ENCODE data around the gene CSTPP1.
A peak's percentile ranks its signal among the peaks of the same experiment; 100 is the strongest.

Gene CSTPP1

DNA sequence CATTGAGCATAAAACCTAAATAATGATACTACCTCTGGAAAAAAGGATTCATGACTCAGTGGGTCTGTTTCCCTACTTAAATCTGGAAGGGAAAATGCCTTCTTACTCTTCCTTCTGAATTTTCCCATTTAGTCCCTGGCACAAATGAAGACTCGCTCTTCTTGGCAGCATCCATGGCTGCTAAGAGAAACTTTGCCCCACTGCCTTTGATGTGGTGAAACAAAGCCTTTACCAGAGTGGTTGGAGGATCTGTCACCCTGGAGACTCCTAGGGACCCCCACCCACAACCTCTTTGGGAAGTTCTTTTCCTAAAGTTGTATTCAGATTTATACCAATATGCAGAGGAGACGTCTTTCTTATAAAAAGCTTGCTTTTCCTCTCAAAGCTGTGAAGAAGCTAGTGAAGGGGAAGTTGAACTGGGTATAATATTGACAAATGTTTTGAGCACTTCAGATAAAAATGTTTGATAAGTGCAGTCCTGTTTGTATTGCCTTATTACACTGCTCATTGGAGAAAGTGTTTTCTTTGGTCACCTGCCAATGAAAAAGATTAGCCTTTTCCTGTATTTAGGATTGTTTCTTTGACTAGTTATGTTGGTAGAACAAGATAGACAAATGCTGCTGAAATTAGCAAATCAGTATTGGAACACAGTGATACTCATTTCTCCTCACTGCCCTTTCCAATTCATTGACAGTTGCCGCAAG lies 162.8 kb downstream of the CSTPP1 start:
- peaks cover 38% of the 10 kb centered on the region for H3K4me1 Mint-ChIP-seq
- H3K4me3 Mint-ChIP-seq = no peak overlapping the region
- H3K9me3 Mint-ChIP-seq = no peaks in the 10 kb centered on the region
- no peak for TF ChIP-seq CTCF (IDR thresholded peaks at IDR 0.05; ENCODE audit: unreplicated experiment in 3 of 3)
- H3K36me3 Mint-ChIP-seq (ENCODE audit: low read depth) = peaks cover 14% of the 10 kb centered on the region
- H3K27ac Mint-ChIP-seq = peak overlapping the region; percentile 12 to 39 (median 26)
- H3K27me3 Mint-ChIP-seq (ENCODE audit: low read depth) = no peaks in the 10 kb centered on the region

DNA sequence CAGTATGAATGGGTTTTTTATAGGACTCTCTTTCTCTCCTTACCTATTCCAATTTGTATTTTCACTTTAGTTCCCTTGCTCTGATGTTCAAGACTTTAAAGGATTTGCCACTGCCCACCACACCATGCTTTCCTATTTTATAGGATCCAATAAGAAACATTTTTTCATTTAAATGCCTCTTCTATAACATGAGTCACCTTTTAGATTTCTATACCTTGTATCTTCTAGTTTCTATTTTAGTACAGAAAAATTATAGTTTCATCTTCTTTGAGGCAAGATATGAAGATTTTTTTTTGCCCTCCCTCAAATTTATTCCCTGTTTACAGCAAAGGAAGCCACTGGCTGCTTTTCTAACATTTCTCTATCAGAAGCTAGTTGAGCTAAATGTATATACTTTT lies 163.4 kb downstream of the CSTPP1 start:
- H3K9me3 Mint-ChIP-seq = no peaks in the 10 kb centered on the region
- no peaks in the 10 kb centered on the region for H3K27me3 Mint-ChIP-seq (ENCODE audit: low read depth)
- peaks cover 42% of the 10 kb centered on the region for H3K4me1 Mint-ChIP-seq
- TF ChIP-seq CTCF (IDR thresholded peaks at IDR 0.05; ENCODE audit: unreplicated experiment in 3 of 3) = no peak
- peaks cover 14% of the 10 kb centered on the region for H3K36me3 Mint-ChIP-seq (ENCODE audit: low read depth)
- H3K27ac Mint-ChIP-seq = peak overlapping the region in 1 of 3 experiments; percentile 12
- no peak overlapping the region for H3K4me3 Mint-ChIP-seq

DNA sequence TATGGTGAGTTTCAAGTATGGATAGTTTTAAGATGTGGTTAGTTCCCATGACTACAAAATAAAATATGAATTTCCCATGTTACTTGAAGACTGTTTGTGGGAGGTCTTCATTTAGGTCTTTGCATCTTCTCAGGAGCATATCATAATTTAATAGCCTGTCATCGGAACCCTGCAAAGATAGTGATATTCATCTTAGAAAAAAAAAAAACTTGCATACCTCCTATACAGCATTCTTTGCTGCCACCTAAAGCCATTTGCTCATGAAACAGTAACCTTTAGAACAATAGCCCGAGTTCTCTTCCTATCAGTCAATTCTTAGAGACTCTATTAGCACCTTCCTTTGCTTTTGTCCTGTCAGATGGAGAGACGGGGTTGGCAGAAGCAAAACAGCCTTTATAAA lies 164.8 kb downstream of the CSTPP1 start:
- no peaks in the 10 kb centered on the region for H3K27me3 Mint-ChIP-seq (ENCODE audit: low read depth)
- no peaks in the 10 kb centered on the region for H3K9me3 Mint-ChIP-seq
- no peak overlapping the region for H3K4me3 Mint-ChIP-seq
- H3K4me1 Mint-ChIP-seq = peaks cover 43% of the 10 kb centered on the region
- H3K27ac Mint-ChIP-seq = peak overlapping the region in 1 of 3 experiments; percentile 45
- no peak for TF ChIP-seq CTCF (IDR thresholded peaks at IDR 0.05; ENCODE audit: unreplicated experiment in 3 of 3)
- H3K36me3 Mint-ChIP-seq (ENCODE audit: low read depth) = peaks cover 11% of the 10 kb centered on the region

GRCh38 chr11:47104261-47104950 lies 167.8 kb downstream of the CSTPP1 start:
- Mint-ChIP-seq H3K36me3 (ENCODE audit: low read depth) (no peaks in the 10 kb centered on the region), H3K4me1 (peaks cover 52% of the 10 kb centered on the region), H3K27me3 (ENCODE audit: low read depth) (no peaks in the 10 kb centered on the region), H3K27ac (peak overlapping the region; percentile 66 to 89 (median 71)), H3K9me3 (no peaks in the 10 kb centered on the region), H3K4me3 (peak overlapping the region in 2 of 3 experiments; percentile 35 to 65)
- no peak for TF ChIP-seq CTCF (IDR thresholded peaks at IDR 0.05; ENCODE audit: unreplicated experiment in 3 of 3)

DNA sequence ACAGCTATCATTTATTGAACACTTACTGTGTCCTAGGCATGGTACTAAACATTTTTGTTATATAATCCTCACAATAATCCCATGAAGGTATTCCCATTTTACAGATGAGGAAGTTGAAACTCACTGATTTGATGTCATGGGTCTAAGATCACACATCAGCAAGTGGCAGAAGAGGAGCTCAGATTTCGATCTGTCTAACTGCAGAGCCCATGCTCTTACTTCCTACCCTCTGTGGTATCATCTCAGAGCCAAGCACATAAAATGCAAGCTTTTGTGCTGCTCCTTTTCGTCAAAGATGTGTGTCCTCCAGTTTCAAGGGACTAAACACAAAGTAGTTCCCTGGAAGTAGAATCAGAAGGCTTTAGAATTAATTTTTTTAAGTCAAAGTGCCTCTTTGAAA lies 169.0 kb downstream of the CSTPP1 start:
- TF ChIP-seq CTCF (IDR thresholded peaks at IDR 0.05; ENCODE audit: unreplicated experiment in 3 of 3) = no peak
- Mint-ChIP-seq H3K4me1 (peaks cover 54% of the 10 kb centered on the region), H3K27me3 (ENCODE audit: low read depth) (no peaks in the 10 kb centered on the region), H3K9me3 (no peaks in the 10 kb centered on the region), H3K27ac (no peak overlapping the region), H3K4me3 (no peak overlapping the region), H3K36me3 (ENCODE audit: low read depth) (no peaks in the 10 kb centered on the region)
